Endothelial cell of umbilical vein (primary cell): ENCODE measurements around the gene STAT1.
A peak's percentile ranks its signal among the peaks of the same experiment; 100 is the strongest.

Source experiments
- CTCF ChIP-seq, 2 donors: IDR thresholded peaks; 1 replicate in 1 of 2; 2 replicates in 1 of 2; pipeline ENCODE4 v1.5.1; 2011; ENCODE audit warnings: low read length in 2 of 2, mild to moderate bottlenecking in 2 of 2, moderate library complexity in 2 of 2, control low read depth in 1 of 2, inconsistent platforms in 1 of 2, low read depth in 1 of 2; ENCODE audit not compliant: insufficient read depth in 1 of 2; ENCODE audit errors: extremely low read depth in 1 of 2
- FOS ChIP-seq: IDR thresholded peaks from 2 replicates; pipeline ENCODE4 v1.6.1; 2011; ENCODE audit warnings: mild to moderate bottlenecking, low read length, moderate library complexity, borderline replicate concordance; ENCODE audit not compliant: insufficient read depth
- TF ChIP-seq, protein P1 (sequence below): IDR thresholded peaks from 2 replicates; pipeline ENCODE4 v1.6.1; 2011; ENCODE audit not compliant: insufficient read depth, insufficient read length

- TF ChIP-seq FOS (no peak), CTCF (IDR thresholded peaks at IDR 0.05; ENCODE audit: extremely low read depth in 1 of 2, insufficient read depth in 1 of 2, low read depth in 1 of 2, low read length in 2 of 2) (no peak)
- TF ChIP-seq, protein P1, sequence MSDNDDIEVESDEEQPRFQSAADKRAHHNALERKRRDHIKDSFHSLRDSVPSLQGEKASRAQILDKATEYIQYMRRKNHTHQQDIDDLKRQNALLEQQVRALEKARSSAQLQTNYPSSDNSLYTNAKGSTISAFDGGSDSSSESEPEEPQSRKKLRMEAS, result peak; percentile 20
Observed at GRCh38 chr2:190953257-190953656, 60.7 kb downstream of the STAT1 start.
